HG03139 (cell line): ENCODE results near the gene IL21R.
A peak's percentile ranks its signal among the peaks of the same experiment; 100 is the strongest.
"Not testable (repeated sequence)": the region's sequence is repeated elsewhere in the genome, so short reads cannot be mapped to it uniquely, and the experiment has no call there.

Experiments used
- ATAC-seq: cut with Tn5 transposase; IDR thresholded peaks from one replicate; pipeline ENCODE4 v1.9.1; 2021; ENCODE audit not compliant: unreplicated experiment

IL21R gene

DNA sequence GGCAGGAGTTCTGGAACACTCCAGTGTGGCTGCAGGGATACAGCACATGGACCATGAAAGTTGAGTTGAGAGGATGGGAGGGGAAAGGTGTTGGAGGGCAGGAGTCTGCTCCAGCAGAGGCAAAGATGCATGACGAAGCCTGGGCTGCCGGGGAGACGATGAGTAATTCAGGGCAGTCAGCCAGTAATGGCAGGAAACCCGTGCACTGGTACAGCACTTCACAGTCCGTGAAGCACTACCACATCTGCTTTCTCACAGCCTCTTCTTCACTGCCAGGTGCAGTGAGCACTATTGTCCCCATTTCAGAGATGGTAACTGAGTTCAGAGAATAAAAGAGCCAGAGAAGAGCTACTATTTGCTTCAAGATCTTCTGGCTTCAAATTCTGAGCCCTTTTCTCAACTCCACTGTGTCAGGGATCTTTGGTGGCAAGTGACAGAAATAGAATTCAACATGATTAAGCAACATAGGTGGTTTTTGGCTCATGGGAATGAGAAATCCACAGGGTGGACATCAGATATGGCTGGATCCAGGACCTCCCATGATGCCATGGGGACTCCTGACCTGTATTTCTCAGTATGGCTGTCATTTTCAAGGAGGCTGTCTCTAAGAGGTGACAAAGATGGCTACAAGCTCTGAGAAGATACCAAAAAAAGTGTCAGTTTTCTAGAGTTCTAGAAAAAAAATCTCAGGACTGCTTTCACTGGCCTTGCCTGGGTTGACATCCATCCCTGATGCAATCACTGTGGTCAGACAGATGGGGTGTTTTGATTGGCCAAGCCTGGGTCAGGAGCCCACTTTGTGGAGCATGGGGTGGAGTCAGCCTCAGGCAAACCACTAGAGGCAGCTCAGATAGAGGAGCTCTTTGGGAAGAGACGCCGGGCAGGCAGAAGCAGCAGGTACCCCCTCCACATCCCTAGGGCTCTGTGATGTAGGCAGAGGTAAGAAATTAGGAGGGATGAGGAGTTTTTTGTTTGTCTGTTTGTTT is 24.7 kb downstream of the IL21R start:
- ATAC-seq = peak; percentile 70

GRCh38 chr16:27427538-27427937 is 25.6 kb downstream of the IL21R start:
- ATAC-seq = no peak

DNA sequence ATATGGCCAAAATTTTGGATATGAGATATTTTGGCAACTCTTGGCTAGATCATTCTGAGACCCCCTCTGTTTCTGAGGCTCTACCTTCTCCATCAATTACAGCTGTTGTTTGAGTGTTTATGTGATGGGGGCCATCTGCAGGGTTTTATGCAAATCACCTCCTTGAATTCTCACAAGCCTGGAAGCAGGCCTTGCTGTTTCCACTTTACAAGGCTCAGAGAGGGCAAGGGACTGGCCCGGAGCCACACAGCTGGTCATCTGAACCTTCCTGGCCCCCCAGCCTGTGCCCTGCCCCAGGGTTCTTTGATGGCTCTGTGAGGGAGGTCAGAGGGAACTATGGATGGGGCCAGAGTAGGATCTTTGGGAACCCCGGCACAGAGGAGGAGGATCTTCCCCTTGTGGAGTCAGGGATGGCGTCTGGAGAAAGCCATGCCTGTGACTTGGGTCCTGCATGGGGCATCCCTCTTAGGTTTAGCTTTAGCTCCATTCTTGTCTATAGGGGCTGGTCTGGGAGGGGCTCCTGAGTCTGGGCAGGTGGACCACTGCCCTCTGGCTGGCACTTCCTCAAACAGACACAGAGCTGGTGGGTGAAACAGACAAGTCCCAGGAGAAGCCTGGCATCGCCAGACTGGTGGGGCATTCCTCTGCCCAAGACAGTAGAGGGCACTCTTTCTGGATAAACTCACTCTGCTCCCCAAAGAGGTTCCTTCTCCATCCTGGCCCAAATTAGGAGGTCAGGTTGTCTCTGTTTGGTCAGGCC is 26.2 kb downstream of the IL21R start:
- no peak for ATAC-seq

GRCh38 chr16:27429330-27429871 is 27.4 kb downstream of the IL21R start:
- no peak for ATAC-seq

DNA sequence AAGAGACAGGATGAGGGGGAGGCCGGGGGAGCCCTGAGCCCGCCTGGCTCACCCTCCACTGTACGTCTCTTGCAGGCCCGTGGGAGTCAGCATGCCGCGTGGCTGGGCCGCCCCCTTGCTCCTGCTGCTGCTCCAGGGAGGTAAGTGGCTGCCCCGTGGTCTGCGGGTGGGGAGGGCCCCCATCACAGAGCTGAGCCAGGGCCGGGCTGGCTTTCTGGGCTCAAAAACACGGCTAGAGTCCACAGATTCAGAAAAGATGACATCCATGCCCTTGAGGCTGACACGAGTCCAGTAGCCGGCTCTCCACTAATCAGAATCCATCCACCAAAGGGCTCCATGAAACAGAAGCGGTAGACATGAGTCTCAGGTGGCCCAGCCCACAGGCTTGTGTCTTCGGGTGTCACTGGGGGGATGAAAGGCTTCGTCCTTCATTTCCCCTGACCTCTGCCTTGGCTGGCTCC is 28.0 kb downstream of the IL21R start:
- no peak for ATAC-seq

- ATAC-seq = no peak
These were observed 28.5 kb downstream of the IL21R start for GRCh38 chr16:27430512-27430911.

DNA sequence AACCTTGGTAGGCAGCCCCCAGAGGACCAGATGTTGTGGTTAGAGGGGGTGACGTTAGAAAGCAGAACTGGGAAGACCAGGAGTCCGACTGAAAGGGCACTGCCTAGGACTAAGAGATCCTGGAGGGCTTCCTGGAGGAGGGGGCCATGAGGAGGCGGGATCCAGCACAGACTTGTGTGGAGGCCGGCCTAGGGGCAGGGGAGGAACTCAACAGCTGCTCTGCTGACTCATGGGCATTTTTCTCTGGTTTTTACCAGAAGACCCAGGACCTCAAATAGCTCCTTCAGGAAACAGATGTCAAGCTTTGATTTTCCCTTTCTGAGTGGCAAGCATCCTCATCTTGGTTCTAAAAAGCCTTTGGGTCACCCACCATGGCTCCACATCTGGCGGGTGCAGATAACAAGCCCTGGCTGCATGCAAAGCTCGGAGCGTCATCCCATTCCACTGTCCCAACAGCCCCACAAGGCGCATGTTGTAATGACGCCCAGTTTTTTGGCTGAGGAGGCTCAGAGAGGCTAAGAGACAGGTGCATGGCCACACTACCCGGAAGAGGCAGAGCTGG is 29.0 kb downstream of the IL21R start:
- ATAC-seq = no peak

DNA sequence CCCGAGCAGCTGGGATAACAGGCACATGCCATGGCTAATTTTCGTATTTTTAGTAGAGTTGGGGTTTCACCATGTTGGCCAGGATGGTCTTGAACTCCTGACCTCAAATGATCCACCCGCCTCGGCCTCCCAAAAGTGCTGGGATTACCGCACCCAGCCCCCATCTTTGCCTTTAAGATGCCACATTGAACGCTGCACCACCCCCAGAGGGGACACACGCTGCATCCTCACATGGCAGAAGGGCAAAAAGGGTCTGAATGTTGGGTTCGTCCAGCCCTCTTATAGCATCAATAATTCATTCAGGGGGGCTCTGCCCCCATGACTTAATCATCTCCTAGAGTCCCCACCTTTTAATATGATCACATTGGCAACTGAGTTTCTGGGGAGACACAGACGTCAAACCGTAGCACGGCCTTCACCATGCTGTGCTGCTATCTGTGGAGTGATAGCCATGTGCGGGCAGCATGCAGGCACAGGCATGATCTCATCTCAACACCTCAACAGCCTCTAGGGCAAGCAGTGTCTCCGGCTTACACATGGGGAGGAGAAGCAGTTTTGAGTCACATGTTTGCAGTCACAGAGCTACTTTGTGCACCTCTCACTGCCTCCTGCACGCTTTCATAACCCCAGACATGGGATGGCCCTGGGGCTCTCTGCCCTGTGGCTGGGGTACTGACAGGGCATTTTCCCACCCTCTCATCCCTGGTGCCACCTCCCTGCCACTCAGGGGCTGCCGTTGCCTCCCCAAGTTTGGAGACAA is 30.0 kb downstream of the IL21R start:
- ATAC-seq = no peak

GRCh38 chr16:27432558-27432957 is 30.6 kb downstream of the IL21R start:
- no peak for ATAC-seq

- ATAC-seq = not testable (repeated sequence)
These were observed 31.2 kb downstream of the IL21R start for GRCh38 chr16:27433191-27433590.

- ATAC-seq = no peak
These were observed 31.7 kb downstream of the IL21R start for GRCh38 chr16:27433636-27434035.

- ATAC-seq = no peak
These were observed 32.4 kb downstream of the IL21R start for GRCh38 chr16:27434141-27435051.

DNA sequence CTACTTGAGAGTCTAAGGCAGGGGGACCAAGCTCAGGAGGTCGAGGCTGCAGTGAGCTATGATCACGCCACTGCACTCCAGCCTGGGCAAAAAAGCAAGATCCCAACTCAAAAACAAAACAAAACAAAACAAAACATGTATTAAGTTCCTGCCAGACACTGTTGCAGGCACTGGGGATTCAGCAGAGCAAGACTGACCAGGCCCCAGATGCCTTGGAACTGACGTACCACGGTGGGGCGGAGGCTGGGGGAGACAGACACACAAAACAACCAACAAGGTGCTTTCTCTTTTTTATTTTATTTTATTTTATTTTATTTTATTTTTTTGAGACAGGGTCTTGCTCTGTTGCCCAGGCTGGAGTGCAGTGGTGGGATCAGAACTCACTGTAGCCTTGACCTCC is 33.2 kb downstream of the IL21R start:
- ATAC-seq = not testable (repeated sequence)

GRCh38 chr16:27436065-27436464 is 34.1 kb downstream of the IL21R start:
- no peak for ATAC-seq

GRCh38 chr16:27436921-27437650 is 35.1 kb downstream of the IL21R start:
- ATAC-seq = no peak

GRCh38 chr16:27437946-27438345 is 36.0 kb downstream of the IL21R start:
- no peak for ATAC-seq

GRCh38 chr16:27439271-27440018 is 37.5 kb downstream of the IL21R start:
- no peak for ATAC-seq

DNA sequence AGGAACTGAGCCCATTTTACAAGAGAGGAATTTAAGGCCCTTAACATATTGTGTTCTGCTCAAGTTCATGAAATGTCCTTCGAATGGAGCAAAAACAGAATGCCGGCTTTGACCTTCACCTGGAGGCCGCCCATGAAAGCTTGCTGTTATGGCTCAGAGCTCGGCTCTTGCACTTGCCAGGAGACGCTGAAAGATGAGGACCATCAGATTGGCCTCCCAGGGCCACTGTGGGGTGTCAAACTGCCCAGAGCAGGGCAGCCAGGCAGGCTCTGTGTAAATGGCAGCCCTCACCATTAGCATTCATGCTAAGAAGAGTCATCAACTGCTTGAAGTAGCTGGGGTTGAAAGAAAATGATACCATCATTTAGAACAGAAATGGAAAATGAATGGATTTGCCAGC is 39.3 kb downstream of the IL21R start:
- no peak for ATAC-seq
